Thyroid gland (tissue), 4 donors: ENCODE results near the gene DDX21. TPM values are rescaled to one million over a fixed set of nuclear protein-coding genes. Genes with fewer than 3 reads are reported as not detected.
A peak's percentile ranks its signal among the peaks of the same experiment; 100 is the strongest.
"Not testable (repeated sequence)": the region's sequence is repeated elsewhere in the genome, so short reads cannot be mapped to it uniquely, and the experiment has no call there.

Source experiments
- DNase-seq, 2 donors: peaks; one replicate each; pipeline ENCODE4 v3.0.0-alpha.2; 2019
- H3K27ac ChIP-seq, 3 donors: fragments of 200-600 bp; sonication (generic); 1 replicate in 2 of 3; 2 replicates in 1 of 3; pipeline ENCODE4 v1.5.1; 2016 to 2019; ENCODE audit warnings: mild to moderate bottlenecking in 1 of 3, moderate library complexity in 1 of 3
- H3K27me3 ChIP-seq: fragments of 200-600 bp; sonication (generic); one replicate; pipeline ENCODE4 v1.5.1; 2019
- H3K36me3 ChIP-seq, 2 donors: fragments of 200-600 bp; sonication (generic); one replicate each; pipeline ENCODE4 v1.5.1; 2016 to 2019
- H3K4me1 ChIP-seq, 2 donors: fragments of 200-600 bp; sonication (generic); one replicate each; pipeline ENCODE4 v1.5.1; 2017 to 2019
- H3K4me3 ChIP-seq, 3 donors: fragments of 200-600 bp; sonication (generic); replicated peaks in 1 of 3; 1 replicate in 2 of 3; 2 replicates in 1 of 3; pipeline ENCODE4 v1.5.1; 2016; ENCODE audit warnings: mild to moderate bottlenecking in 1 of 3
- H3K9me3 ChIP-seq: fragments of 200-600 bp; sonication (generic); one replicate; pipeline ENCODE4 v1.5.1; 2017
- CTCF ChIP-seq, 6 experiments: fragments of 200-600 bp in 3 of 6; fragments of 450-650 bp in 3 of 6; sonication (generic) in 3 of 6; IDR thresholded peaks; one replicate each; pipeline ENCODE4 v1.5.1; 2016 to 2019; ENCODE audit warnings: antibody characterized with exemption in 6 of 6, mild to moderate bottlenecking in 2 of 6, inconsistent platforms in 1 of 6, moderate library complexity in 1 of 6
- POLR2A ChIP-seq, 2 donors: fragments of 450-650 bp; IDR thresholded peaks; one replicate each; pipeline ENCODE4 v1.6.1; 2017; ENCODE audit warnings: antibody characterized with exemption in 2 of 2, mild to moderate bottlenecking in 2 of 2, moderate library complexity in 1 of 2
- WGBS, 2 donors: methylation state at CpG; one replicate each; pipeline ENCODE4 v1.1.5; 2017; 5-methylcytosine and 5-hydroxymethylcytosine counted together
- intact Hi-C: fragments of 100-400 bp; cut with DNase I; formaldehyde crosslinking; loops from one replicate; pipeline ENCODE4 v1.15.1; 2023
- total RNA-seq, 4 donors: library from RNA; depleted of rRNA; stranded (reverse); fragments of >200 nt; gene quantifications; one replicate each; pipeline ENCODE4 v1.2.3, GENCODE V29; 2016

DDX21 gene
- total RNA-seq, 4 donors from 2014 or later = 30.9 to 56.1 (median 38.1) TPM

GRCh38 chr10:69004821-69005220, 48.9 kb downstream of the DDX21 start:
- no peaks in the 10 kb centered on the region for H3K9me3 ChIP-seq
- no peak overlapping the region for H3K4me3 ChIP-seq
- 13 to 21% methylated on average over 1 of the region's 1 CpG for WGBS, 2 donors
- intact Hi-C loops = loop anchor here (5.0 kb wide), 1 partner anchor 87 kb away; no protein-coding TSS in a partner anchor
- no peaks in the 10 kb centered on the region for H3K4me1 ChIP-seq
- no peaks in the 10 kb centered on the region for H3K27me3 ChIP-seq
- TF ChIP-seq CTCF (IDR thresholded peaks at IDR 0.05) (peak in 3 of 6 experiments; percentile 8 to 22 (median 14)), POLR2A (IDR thresholded peaks at IDR 0.05) (no peak)
- H3K36me3 ChIP-seq = peaks cover 17 to 35% of the 10 kb centered on the region in 2 donors
- DNase-seq = no peak
- no peak overlapping the region for H3K27ac ChIP-seq

- no peaks in the 10 kb centered on the region for H3K9me3 ChIP-seq
- H3K36me3 ChIP-seq = peaks cover 14 to 35% of the 10 kb centered on the region in 2 donors
- H3K27ac ChIP-seq = no peak overlapping the region
- TF ChIP-seq POLR2A (IDR thresholded peaks at IDR 0.05) (no peak), CTCF (IDR thresholded peaks at IDR 0.05) (no peak)
- DNase-seq = no peak
- no peak overlapping the region for H3K4me3 ChIP-seq
- H3K4me1 ChIP-seq = no peaks in the 10 kb centered on the region
- H3K27me3 ChIP-seq = no peaks in the 10 kb centered on the region
- 96 to 97% methylated on average over 6 of the region's 6 CpGs for WGBS, 2 donors
- intact Hi-C loops = loop anchor here (5.0 kb wide), 1 partner anchor 86 kb away; no protein-coding TSS in a partner anchor
These were observed 49.9 kb downstream of the DDX21 start for GRCh38 chr10:69005704-69006485.

GRCh38 chr10:69007260-69007659, 51.3 kb downstream of the DDX21 start:
- intact Hi-C loops = loop anchor here (5.0 kb wide), 1 partner anchor 85 kb away; no protein-coding TSS in a partner anchor
- no peak for DNase-seq
- no peaks in the 10 kb centered on the region for H3K9me3 ChIP-seq
- H3K27me3 ChIP-seq = no peaks in the 10 kb centered on the region
- TF ChIP-seq CTCF (IDR thresholded peaks at IDR 0.05) (no peak), POLR2A (IDR thresholded peaks at IDR 0.05) (no peak)
- H3K27ac ChIP-seq = no peak overlapping the region
- H3K4me1 ChIP-seq = no peaks in the 10 kb centered on the region
- WGBS, 2 donors = 84 to 90% methylated on average over 3 of the region's 3 CpGs
- H3K4me3 ChIP-seq = no peak overlapping the region
- peaks cover 15 to 29% of the 10 kb centered on the region in 2 donors for H3K36me3 ChIP-seq

- Histone ChIP-seq H3K27ac (no peak overlapping the region), H3K36me3 (peaks cover 25 to 43% of the 10 kb centered on the region in 2 donors), H3K9me3 (no peaks in the 10 kb centered on the region), H3K4me3 (no peak overlapping the region), H3K4me1 (no peaks in the 10 kb centered on the region), H3K27me3 (no peaks in the 10 kb centered on the region)
- no peak for TF ChIP-seq CTCF (IDR thresholded peaks at IDR 0.05)
- intact Hi-C loops = loop anchor here (5.0 kb wide), 1 partner anchor 83 kb away; no protein-coding TSS in a partner anchor
- no peak for DNase-seq
- 86 to 87% methylated on average over 2 of the region's 2 CpGs for WGBS, 2 donors
These were observed 53.4 kb downstream of the DDX21 start for GRCh38 chr10:69009360-69009759.

- H3K27ac ChIP-seq = no peak overlapping the region
- WGBS, 2 donors = 73 to 83% methylated on average over 1 of the region's 1 CpG
- no peaks in the 10 kb centered on the region for H3K27me3 ChIP-seq
- intact Hi-C loops = no loop called here
- no peaks in the 10 kb centered on the region for H3K4me1 ChIP-seq
- peaks cover 25 to 50% of the 10 kb centered on the region in 2 donors for H3K36me3 ChIP-seq
- TF ChIP-seq POLR2A (IDR thresholded peaks at IDR 0.05) (no peak), CTCF (IDR thresholded peaks at IDR 0.05) (no peak)
- H3K4me3 ChIP-seq = no peak overlapping the region
- DNase-seq = no peak
- no peaks in the 10 kb centered on the region for H3K9me3 ChIP-seq
These were observed 54.2 kb downstream of the DDX21 start for GRCh38 chr10:69010151-69010640.

- H3K36me3 ChIP-seq = peaks cover 31 to 58% of the 10 kb centered on the region in 2 donors
- H3K4me3 ChIP-seq, DNase-seq, H3K9me3 ChIP-seq, H3K27ac ChIP-seq, intact Hi-C loops, H3K4me1 ChIP-seq, H3K27me3 ChIP-seq: not testable (repeated sequence)
- WGBS, 2 donors = 95 to 97% methylated on average over 2 of the region's 2 CpGs
These were observed 56.8 kb downstream of the DDX21 start for GRCh38 chr10:69012778-69013177.
